Keratinocyte (primary cell): ENCODE results near the gene LAPTM5.

Experiments used
- CTCF ChIP-seq, 3 experiments: IDR thresholded peaks in 1 of 3; conservative IDR thresholded peaks in 1 of 3; optimal IDR thresholded peaks in 1 of 3; 2 replicates in 2 of 3; 3 replicates in 1 of 3; pipeline versions ENCODE3 to v1.5.1; 2011; ENCODE audit warnings: low read length in 3 of 3, mild to moderate bottlenecking in 3 of 3, moderate library complexity in 2 of 3, control low read depth in 1 of 3, inconsistent platforms in 1 of 3; ENCODE audit not compliant: insufficient read depth in 2 of 3; ENCODE audit errors: extremely low read depth in 1 of 3
- EZH2 ChIP-seq: IDR thresholded peaks from one replicate; pipeline ENCODE4 v1.6.1; 2012; ENCODE audit warnings: inconsistent platforms, mild to moderate bottlenecking, low read length, moderate library complexity

- TF ChIP-seq CTCF (optimal IDR thresholded peaks at IDR 0.05 in 1 of 3, IDR thresholded peaks at IDR 0.05 in 1 of 3, conservative IDR thresholded peaks at IDR 0.05 in 1 of 3; ENCODE audit: extremely low read depth in 1 of 3, insufficient read depth in 2 of 3, low read length in 3 of 3) (no peak), EZH2 (no peak)
Observed at GRCh38 chr1:30739601-30740000, 18.0 kb downstream of the LAPTM5 start.
